ENCODE measurements around the gene EDIL3.
A peak's percentile ranks its signal among the peaks of the same experiment; 100 is the strongest.

Gene EDIL3

DNA sequence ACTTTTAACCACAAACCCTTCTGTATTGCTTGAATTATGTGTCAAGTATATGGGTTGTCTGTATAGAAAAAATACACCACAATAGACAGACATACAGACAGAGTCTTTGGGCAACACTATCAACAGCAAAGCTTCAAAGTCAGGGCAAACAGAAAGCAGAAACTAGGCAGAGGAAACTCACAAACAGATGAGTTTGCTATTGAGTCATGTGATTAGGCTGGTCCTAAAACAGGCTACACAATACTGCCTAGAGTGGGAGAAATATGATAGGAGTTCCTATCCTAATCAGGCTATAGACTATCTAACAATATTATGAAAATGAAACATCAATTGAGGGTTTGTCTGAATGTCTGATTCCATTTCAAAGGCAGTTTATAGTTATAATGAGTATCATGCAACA lies 156.4 kb downstream of the EDIL3 start:
- no peak for TF ChIP-seq EZH2phosphoT487 (IDR thresholded peaks at IDR 0.05; ENCODE audit: low read depth)
- TF ChIP-seq, protein P1, sequence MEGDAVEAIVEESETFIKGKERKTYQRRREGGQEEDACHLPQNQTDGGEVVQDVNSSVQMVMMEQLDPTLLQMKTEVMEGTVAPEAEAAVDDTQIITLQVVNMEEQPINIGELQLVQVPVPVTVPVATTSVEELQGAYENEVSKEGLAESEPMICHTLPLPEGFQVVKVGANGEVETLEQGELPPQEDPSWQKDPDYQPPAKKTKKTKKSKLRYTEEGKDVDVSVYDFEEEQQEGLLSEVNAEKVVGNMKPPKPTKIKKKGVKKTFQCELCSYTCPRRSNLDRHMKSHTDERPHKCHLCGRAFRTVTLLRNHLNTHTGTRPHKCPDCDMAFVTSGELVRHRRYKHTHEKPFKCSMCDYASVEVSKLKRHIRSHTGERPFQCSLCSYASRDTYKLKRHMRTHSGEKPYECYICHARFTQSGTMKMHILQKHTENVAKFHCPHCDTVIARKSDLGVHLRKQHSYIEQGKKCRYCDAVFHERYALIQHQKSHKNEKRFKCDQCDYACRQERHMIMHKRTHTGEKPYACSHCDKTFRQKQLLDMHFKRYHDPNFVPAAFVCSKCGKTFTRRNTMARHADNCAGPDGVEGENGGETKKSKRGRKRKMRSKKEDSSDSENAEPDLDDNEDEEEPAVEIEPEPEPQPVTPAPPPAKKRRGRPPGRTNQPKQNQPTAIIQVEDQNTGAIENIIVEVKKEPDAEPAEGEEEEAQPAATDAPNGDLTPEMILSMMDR (IDR thresholded peaks at IDR 0.05; ENCODE audit: low read depth, low read length), result no peak
- 0 out of 2 replicates have a peak overlapping the region, but pooled peaks have one; percentile 13 for H2AFZ ChIP-seq (ENCODE audit: low read depth, low read length)
- H3K79me2 ChIP-seq (ENCODE audit: low read length), result no peaks in the 10 kb centered on the region
- no peak overlapping the region for H3K4me3 ChIP-seq (ENCODE audit: low read length)
- no peak overlapping the region for H3K27ac ChIP-seq (ENCODE audit: low read length)
- H3K36me3 ChIP-seq (replicated peaks; ENCODE audit: low read depth, low read length), result no peaks in the 10 kb centered on the region
- no peaks in the 10 kb centered on the region for H3K9me3 ChIP-seq (ENCODE audit: insufficient read depth, low read length)
- no peaks in the 10 kb centered on the region for H4K20me1 ChIP-seq (ENCODE audit: insufficient read depth, low read length)
- no peaks in the 10 kb centered on the region for H3K4me1 ChIP-seq (ENCODE audit: low read length)
- no peaks in the 10 kb centered on the region for H3K27me3 ChIP-seq (ENCODE audit: low read depth, low read length)
- no peak overlapping the region for H3K4me2 ChIP-seq (ENCODE audit: low read length)
- no peak overlapping the region for H3K9ac ChIP-seq (ENCODE audit: low read length)

DNA sequence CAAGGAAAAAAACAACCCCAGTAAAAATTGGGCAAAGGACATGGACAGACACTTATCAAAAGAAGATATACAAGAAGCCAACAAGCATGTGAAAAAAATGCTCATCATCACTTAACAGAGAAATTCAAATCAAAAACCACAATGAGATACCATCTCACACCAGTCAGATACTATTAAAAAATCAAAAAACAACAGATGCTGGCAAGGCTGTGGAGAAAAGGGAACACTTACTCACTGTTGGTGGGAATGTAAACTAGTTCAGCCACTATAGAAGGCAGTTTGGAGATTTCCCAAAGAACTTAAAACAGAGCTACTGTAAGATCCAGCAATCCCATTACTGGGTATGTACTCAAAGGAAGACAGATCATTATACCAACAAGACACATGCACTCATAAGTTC lies 157.4 kb downstream of the EDIL3 start:
- Histone ChIP-seq H3K9me3 (ENCODE audit: insufficient read depth, low read length) (no peaks in the 10 kb centered on the region), H3K27me3 (ENCODE audit: low read depth, low read length) (no peaks in the 10 kb centered on the region), H3K4me3 (ENCODE audit: low read length) (no peak overlapping the region), H4K20me1 (ENCODE audit: insufficient read depth, low read length) (no peaks in the 10 kb centered on the region), H3K79me2 (ENCODE audit: low read length) (no peaks in the 10 kb centered on the region), H3K9ac (ENCODE audit: low read length) (no peak overlapping the region), H2AFZ (ENCODE audit: low read depth, low read length) (no peak overlapping the region), H3K4me2 (ENCODE audit: low read length) (no peak overlapping the region), H3K4me1 (ENCODE audit: low read length) (no peaks in the 10 kb centered on the region), H3K36me3 (replicated peaks; ENCODE audit: low read depth, low read length) (no peaks in the 10 kb centered on the region), H3K27ac (ENCODE audit: low read length) (no peak overlapping the region)
- TF ChIP-seq EZH2phosphoT487 (IDR thresholded peaks at IDR 0.05; ENCODE audit: low read depth), result no peak
- TF ChIP-seq, protein P1 (IDR thresholded peaks at IDR 0.05; ENCODE audit: low read depth, low read length), result no peak

DNA sequence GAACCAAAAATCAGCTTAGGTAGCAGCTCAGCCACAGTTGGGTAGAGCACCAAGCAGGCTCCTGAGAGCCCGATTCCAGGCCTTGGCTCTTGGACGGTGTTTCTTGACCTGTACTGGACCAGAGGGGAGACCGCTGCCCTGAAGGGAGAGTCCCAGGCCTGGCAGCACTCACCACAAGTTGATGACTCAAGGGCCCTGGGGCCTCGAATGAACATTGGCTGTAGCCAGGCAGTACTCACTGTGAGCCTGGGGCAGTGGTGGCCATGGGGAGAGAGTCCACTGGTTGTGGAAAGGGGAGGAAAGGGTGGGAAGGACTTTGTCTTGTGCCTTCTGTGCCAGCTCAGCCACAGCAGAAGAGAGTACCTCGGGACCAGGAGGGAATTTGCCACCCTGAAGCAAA lies 166.1 kb downstream of the EDIL3 start:
- Histone ChIP-seq H2AFZ (ENCODE audit: low read depth, low read length) (no peak overlapping the region), H3K27ac (ENCODE audit: low read length) (no peak overlapping the region), H3K9ac (ENCODE audit: low read length) (no peak overlapping the region), H3K4me2 (ENCODE audit: low read length) (no peak overlapping the region), H3K36me3 (replicated peaks; ENCODE audit: low read depth, low read length) (no peaks in the 10 kb centered on the region), H3K79me2 (ENCODE audit: low read length) (no peaks in the 10 kb centered on the region), H3K4me3 (ENCODE audit: low read length) (no peak overlapping the region), H3K9me3 (ENCODE audit: insufficient read depth, low read length) (no peaks in the 10 kb centered on the region), H3K27me3 (ENCODE audit: low read depth, low read length) (no peaks in the 10 kb centered on the region), H3K4me1 (ENCODE audit: low read length) (no peaks in the 10 kb centered on the region), H4K20me1 (ENCODE audit: insufficient read depth, low read length) (no peaks in the 10 kb centered on the region)
- TF ChIP-seq EZH2phosphoT487 (IDR thresholded peaks at IDR 0.05; ENCODE audit: low read depth), result no peak
- TF ChIP-seq, protein P1 (IDR thresholded peaks at IDR 0.05; ENCODE audit: low read depth, low read length), result no peak

DNA sequence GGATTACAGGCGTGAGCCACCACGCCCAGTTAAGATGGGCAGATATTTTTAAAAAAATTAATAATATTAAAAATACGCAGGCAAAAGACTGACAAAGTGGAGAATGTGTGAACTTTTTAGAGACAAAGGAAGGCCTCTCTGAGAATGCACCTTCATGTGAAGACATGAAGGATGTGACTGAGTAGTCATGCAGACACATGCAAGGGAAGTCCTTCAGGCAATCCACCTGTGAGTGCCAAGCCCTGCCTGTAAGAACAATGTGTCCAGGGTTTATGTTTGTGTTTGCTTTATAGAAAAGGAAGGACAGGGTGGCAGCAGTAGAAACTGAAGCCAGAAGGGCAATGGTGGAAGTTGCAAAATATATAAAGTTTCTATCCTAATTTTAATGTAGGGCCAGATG lies 169.2 kb downstream of the EDIL3 start:
- H2AFZ ChIP-seq (ENCODE audit: low read depth, low read length), result no peak overlapping the region
- H3K27ac ChIP-seq (ENCODE audit: low read length), result no peak overlapping the region
- H3K9me3 ChIP-seq (ENCODE audit: insufficient read depth, low read length), result no peaks in the 10 kb centered on the region
- H3K27me3 ChIP-seq (ENCODE audit: low read depth, low read length), result no peaks in the 10 kb centered on the region
- no peaks in the 10 kb centered on the region for H3K4me1 ChIP-seq (ENCODE audit: low read length)
- no peak for TF ChIP-seq EZH2phosphoT487 (IDR thresholded peaks at IDR 0.05; ENCODE audit: low read depth)
- TF ChIP-seq, protein P1 (IDR thresholded peaks at IDR 0.05; ENCODE audit: low read depth, low read length), result no peak
- H3K79me2 ChIP-seq (ENCODE audit: low read length), result no peaks in the 10 kb centered on the region
- H3K9ac ChIP-seq (ENCODE audit: low read length), result no peak overlapping the region
- no peaks in the 10 kb centered on the region for H3K36me3 ChIP-seq (replicated peaks; ENCODE audit: low read depth, low read length)
- no peak overlapping the region for H3K4me2 ChIP-seq (ENCODE audit: low read length)
- H4K20me1 ChIP-seq (ENCODE audit: insufficient read depth, low read length), result no peaks in the 10 kb centered on the region
- no peak overlapping the region for H3K4me3 ChIP-seq (ENCODE audit: low read length)
